AG04450 (cell line): Measurements from ENCODE around the gene SEPTIN10. TPM values are rescaled to one million over a fixed set of nuclear protein-coding genes. Genes with fewer than 3 reads are reported as not detected.
"Not testable (repeated sequence)": the region's sequence is repeated elsewhere in the genome, so short reads cannot be mapped to it uniquely, and the experiment has no call there.

Experiments
- CTCF ChIA-PET: fragments of 300-600, 350-600 bp; formaldehyde crosslinking; extraction: SDS; loops from one replicate; lab custom pipeline; 2022; ENCODE audit warnings: antibody characterized with exemption, inconsistent platforms; lab: Charles Lee
- POLR2A ChIA-PET: fragments of 350-600 bp; formaldehyde crosslinking; extraction: SDS; loops from one replicate; lab custom pipeline; 2021; ENCODE audit warnings: antibody characterized with exemption, inconsistent platforms; lab: Yijun Ruan, JAX
- DNase-seq: peaks from one replicate; pipeline ENCODE4 v3.0.0-alpha.2; 2011; ENCODE audit warnings: low read depth, low spot score
- H3K27ac ChIP-seq: one replicate; pipeline ENCODE4 v1.5.1; 2012; ENCODE audit warnings: low read depth, low read length, control low read depth
- H3K27me3 ChIP-seq: one replicate; pipeline ENCODE4 v1.6.0; 2012; ENCODE audit warnings: low read length; ENCODE audit not compliant: control insufficient read depth, insufficient read depth
- H3K4me3 ChIP-seq: 2 replicates; pipeline ENCODE4 v1.5.1; 2011; ENCODE audit warnings: mild to moderate bottlenecking, low read depth, low read length, control low read depth
- H3K9me3 ChIP-seq: 2 replicates; pipeline ENCODE4 v1.5.1; 2012; ENCODE audit warnings: low read length; ENCODE audit not compliant: control insufficient read depth, insufficient read depth
- CTCF ChIP-seq: IDR thresholded peaks from 2 replicates; pipeline ENCODE4 v1.5.1; 2011; ENCODE audit warnings: low read depth, low read length, control low read depth, inconsistent platforms
- polyA plus RNA-seq: library from polyadenylated mRNA; depleted of rRNA; stranded (reverse); fragments of >200 nt; gene quantifications from 2 replicates; pipeline ENCODE4 v1.2.3, GENCODE V29; 2011

The SEPTIN10 gene
- polyA plus RNA-seq, 1 experiment: 105 TPM

- CTCF ChIA-PET: interaction anchor here (1.6 kb wide), 1 partner anchor 84 kb away, joined by 4 read pairs; no protein-coding TSS in a partner anchor
- POLR2A ChIA-PET: no interaction called here
These were observed 16.1 kb upstream of the SEPTIN10 start for GRCh38 chr2:109629867-109630266.

GRCh38 chr2:109628321-109628720 lies 14.6 kb upstream of the SEPTIN10 start:
- H3K4me3 ChIP-seq, POLR2A ChIA-PET, DNase-seq, H3K9me3 ChIP-seq, CTCF ChIA-PET, H3K27ac ChIP-seq: not testable (repeated sequence)
- peaks cover 15% of the 10 kb centered on the region for H3K27me3 ChIP-seq

More at GRCh38 chr2:109629867-109630266, 16.1 kb upstream of the SEPTIN10 start:
- H3K4me3 ChIP-seq: no peak overlapping the region
- no peak for TF ChIP-seq CTCF
- DNase-seq: no peak
- no peaks in the 10 kb centered on the region for H3K9me3 ChIP-seq
- H3K27me3 ChIP-seq: peaks cover 9% of the 10 kb centered on the region
- no peak overlapping the region for H3K27ac ChIP-seq

GRCh38 chr2:109624339-109624738 lies 10.6 kb upstream of the SEPTIN10 start:
- no peak for DNase-seq
- Histone ChIP-seq H3K4me3 (no peak overlapping the region), H3K9me3 (no peaks in the 10 kb centered on the region), H3K27ac (no peak overlapping the region), H3K27me3 (peaks cover 19% of the 10 kb centered on the region)
- POLR2A ChIA-PET: no interaction called here
- TF ChIP-seq CTCF: no peak
- CTCF ChIA-PET: interaction anchor here (0.7 kb wide), 1 partner anchor 273 kb away, joined by 8 read pairs; no protein-coding TSS in a partner anchor

- DNase-seq: no peak
- TF ChIP-seq CTCF: no peak
- H3K4me3 ChIP-seq: no peak overlapping the region
- ChIA-PET CTCF (no interaction called here), POLR2A (interaction anchor here (0.8 kb wide), 1 partner anchor 9 kb away, joined by 3 read pairs; no protein-coding TSS in a partner anchor)
- no peaks in the 10 kb centered on the region for H3K9me3 ChIP-seq
- no peak overlapping the region for H3K27ac ChIP-seq
- H3K27me3 ChIP-seq: peaks cover 19% of the 10 kb centered on the region
These were observed 10.2 kb upstream of the SEPTIN10 start for GRCh38 chr2:109623923-109624322.

GRCh38 chr2:109623297-109623696 lies 9.5 kb upstream of the SEPTIN10 start:
- no peak for TF ChIP-seq CTCF
- POLR2A ChIA-PET: interaction anchor here (0.8 kb wide), 1 partner anchor 8 kb away, joined by 3 read pairs; no protein-coding TSS in a partner anchor
- Histone ChIP-seq H3K4me3 (no peak overlapping the region), H3K27me3 (peaks cover 19% of the 10 kb centered on the region), H3K9me3 (no peaks in the 10 kb centered on the region), H3K27ac (no peak overlapping the region)
- no peak for DNase-seq
- CTCF ChIA-PET: no interaction called here
